H54 (cell line): ENCODE data around the gene CAMK2N1.

Experiments used
- DNase-seq: peaks from one replicate; pipeline ENCODE4 v3.0.0; 2011; ENCODE audit warnings: low spot score, mixed read lengths; ENCODE audit not compliant: insufficient read length
- FAIRE-seq: peaks from 3 replicates; lab custom pipeline; 2011; peaks lifted over from hg19 to GRCh38; lab: Jason Lieb, UNC
- POLR2A ChIP-seq: IDR thresholded peaks from 2 replicates; pipeline ENCODE4 v1.6.1; 2011; ENCODE audit warnings: low read depth, mild to moderate bottlenecking, low read length

Gene CAMK2N1

DNA sequence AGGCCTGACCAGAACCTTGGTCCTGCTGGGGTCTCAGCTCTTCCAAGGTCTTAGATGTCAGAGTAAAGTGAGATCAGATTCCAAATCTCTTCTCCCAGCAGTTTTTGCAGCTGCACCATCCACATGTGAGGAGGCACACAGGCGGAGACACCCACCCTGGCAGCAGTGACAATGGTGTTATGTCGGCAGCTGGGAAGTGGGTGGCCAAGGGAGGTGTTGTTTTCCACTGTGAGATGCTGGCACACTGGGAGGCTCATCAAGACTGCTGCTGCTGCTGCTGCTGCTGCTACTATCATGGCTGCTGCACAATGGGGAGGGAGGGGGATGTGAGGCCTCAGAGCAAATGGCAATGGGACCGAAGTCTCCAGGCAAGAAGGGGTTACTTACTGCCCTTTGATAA is 23.6 kb downstream of the CAMK2N1 start:
- DNase-seq (no peak), FAIRE-seq (no peak)
- no peak for TF ChIP-seq POLR2A

DNA sequence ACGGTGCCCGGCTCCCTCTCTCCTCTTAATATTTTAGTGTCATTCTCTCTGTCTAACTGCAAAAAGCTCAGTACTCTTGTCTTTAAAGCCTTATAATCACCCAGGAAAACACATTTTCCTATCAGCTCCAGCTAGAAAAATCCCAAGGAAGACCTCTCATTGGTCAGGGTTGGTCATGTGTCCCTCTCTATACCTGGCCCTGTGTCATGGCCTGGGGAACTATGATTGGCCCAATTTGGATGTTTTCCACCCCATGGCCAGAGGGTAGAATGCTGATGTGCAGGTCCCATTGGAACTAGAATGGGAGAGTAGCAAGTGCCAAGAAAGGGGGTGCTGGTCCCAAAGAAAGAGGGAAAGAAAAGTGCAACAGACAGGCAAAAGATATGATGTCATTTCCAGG is 27.3 kb downstream of the CAMK2N1 start:
- FAIRE-seq (no peak), DNase-seq (no peak)
- TF ChIP-seq POLR2A: no peak

DNA sequence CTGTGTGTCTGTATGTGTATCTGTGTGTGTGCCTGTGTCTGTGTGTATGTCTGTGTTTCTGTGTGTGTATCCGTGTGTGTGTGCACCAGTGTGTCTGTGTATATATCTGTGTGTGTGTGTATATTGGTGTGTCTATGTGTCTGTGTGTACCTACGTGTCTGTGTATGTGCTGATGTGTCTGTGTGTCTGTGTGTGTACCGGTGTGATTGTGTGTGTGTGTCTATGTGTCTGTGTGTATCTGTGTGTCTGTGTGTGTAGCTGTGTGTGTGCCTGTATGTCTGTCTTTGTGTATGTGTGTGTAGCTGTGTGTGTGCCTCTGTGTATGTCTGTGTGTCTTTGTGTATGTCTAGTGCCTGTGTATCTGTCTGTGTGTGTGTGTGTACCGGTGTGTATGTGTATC is 32.0 kb downstream of the CAMK2N1 start:
- no peak for TF ChIP-seq POLR2A
- no peak for FAIRE-seq
- DNase-seq: no peak

DNA sequence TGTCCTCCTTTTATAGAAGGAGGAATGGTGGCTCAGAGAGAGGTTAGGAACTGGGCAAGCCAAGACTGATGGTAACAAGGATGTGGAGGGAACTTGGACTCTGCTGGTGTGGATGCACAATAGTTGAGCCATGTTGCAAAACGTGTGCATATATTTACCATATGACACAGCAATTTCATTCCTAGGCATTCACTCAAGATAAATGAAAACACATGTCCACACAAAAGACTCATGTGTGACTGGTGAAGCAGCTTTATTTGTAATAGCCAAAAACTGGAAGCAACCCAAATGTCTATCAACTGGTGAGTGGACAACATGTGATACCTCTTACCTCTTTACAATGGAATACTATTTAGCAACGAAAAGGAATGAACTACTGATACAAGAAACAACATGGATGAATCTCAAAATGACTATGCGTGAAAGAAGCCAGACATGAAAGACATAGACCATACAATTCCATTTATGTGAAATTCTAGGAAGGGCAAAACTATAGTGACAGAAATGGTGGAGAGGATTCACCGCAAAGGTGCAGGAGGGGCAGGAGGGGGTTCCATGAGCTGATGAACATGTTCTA is 36.2 kb downstream of the CAMK2N1 start:
- DNase-seq (no peak), FAIRE-seq (no peak)
- TF ChIP-seq POLR2A: no peak

DNA sequence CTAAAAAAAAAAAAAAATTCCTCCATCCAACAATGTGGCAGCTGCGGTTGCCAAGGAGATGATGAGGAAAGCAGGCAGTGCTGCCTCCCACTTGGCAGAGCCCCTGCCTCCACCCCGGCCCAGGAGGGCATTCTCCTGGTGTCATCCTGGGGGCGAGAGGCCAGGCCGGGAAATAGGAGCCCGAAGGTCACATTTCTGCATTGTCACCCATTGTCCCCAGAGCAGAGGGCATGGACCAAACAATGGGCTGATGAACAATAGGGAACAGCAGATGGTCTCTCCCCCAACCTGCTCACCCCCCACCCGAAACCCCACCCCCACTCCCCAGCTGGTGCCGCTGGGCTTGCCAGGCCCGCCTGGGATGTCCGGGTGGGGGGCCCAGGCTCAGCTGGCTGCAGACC is 37.3 kb downstream of the CAMK2N1 start:
- no peak for TF ChIP-seq POLR2A
- FAIRE-seq: no peak
- no peak for DNase-seq

DNA sequence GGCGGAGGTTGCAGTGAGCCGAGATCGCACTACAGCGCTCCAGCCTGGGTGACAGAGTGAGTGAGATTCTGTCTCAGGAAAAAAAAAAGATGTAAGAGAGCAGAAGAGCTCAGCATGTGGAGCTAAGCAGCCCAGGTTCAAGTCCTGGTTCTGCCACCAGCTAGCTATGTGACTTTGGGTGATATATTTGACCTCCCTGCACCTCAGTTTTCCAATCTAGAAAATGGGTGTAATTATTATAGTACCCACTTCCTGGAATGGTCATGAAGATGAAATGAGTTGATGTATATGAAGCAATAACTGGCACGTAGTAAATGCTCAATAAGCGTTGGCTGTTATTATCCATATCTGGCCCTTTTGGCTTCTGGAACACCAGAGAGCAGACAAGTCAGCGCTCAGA is 38.2 kb downstream of the CAMK2N1 start:
- TF ChIP-seq POLR2A: no peak
- DNase-seq (no peak), FAIRE-seq (no peak)

DNA sequence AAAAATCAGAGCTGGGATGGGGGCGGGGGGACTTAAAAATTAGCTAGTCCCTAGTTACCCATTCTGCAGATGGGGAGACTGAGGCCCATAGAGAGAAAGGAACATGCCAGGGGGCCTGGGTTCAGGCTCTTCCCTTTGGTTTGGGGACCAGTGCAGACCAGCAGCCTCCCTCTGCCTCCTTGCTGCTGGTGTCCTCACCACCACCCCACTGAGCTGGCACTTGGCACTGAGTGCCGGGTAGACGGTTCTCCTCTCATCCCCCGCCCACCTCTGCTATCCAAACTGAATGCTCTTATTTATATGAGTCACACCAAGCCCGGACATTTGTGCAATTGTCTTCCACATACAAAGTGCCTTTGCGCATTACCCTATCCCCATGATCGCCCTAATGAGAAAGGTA is 39.2 kb downstream of the CAMK2N1 start:
- DNase-seq (no peak), FAIRE-seq (no peak)
- TF ChIP-seq POLR2A: no peak

DNA sequence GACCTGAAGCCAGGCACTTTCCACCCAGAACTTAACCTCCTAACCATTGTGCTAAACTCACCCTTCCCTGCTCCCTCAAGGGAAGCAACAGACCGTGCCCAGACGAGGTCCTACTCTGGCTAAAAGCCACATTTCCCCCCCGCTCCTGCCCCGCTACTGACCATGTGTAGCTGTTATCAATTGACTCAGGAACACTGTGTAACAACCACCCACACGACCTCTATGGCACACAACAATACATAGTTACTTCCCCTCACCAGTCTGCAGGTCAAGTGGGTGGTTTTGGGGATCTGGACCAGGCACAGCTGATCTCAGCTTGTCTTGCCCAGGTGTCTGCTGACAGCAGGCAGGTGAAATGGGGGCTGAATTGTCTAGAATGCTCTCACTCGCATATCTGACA is 40.1 kb downstream of the CAMK2N1 start:
- DNase-seq: no peak
- no peak for TF ChIP-seq POLR2A
- FAIRE-seq: no peak

DNA sequence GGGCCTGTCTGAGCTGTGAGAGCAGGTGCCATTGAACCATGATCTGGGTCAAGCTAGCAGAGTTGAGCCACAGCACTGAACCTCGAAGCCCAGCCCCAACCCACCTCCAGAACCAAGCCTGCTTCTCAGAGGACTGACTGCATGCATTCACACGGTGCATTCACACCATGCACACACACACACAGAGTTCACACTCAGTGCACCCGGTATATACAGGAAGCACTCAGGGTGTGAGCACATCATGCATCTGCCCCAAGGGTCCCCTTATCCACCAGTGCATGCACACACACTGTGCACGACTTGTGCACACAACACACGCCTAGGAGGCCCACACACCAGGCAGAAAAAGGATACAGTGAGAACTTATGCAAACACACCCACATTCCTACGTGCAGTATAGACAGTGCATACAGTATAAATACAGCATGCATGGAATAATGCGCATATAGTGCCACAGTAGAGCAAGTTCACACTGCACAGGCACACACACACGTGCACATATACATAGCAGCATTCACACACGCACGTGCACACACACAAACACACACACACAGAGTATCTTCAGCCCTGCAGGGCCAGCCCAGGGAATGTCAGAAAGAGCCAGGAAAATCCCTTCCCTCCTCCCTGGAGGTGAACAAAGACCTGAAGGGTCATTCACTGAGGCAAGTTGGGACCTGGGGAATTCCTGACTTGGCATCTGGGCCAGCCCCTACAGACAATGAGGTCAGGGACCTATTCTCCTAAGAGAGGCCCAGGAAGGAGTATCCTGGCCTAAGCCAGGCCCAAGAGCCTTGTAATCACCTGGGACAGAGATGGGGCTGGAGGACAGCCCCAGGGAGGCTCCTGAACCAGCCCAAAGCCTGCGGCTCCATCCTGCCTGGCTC is 42.1 kb downstream of the CAMK2N1 start:
- no peak for FAIRE-seq
- DNase-seq: no peak
- no peak for TF ChIP-seq POLR2A

DNA sequence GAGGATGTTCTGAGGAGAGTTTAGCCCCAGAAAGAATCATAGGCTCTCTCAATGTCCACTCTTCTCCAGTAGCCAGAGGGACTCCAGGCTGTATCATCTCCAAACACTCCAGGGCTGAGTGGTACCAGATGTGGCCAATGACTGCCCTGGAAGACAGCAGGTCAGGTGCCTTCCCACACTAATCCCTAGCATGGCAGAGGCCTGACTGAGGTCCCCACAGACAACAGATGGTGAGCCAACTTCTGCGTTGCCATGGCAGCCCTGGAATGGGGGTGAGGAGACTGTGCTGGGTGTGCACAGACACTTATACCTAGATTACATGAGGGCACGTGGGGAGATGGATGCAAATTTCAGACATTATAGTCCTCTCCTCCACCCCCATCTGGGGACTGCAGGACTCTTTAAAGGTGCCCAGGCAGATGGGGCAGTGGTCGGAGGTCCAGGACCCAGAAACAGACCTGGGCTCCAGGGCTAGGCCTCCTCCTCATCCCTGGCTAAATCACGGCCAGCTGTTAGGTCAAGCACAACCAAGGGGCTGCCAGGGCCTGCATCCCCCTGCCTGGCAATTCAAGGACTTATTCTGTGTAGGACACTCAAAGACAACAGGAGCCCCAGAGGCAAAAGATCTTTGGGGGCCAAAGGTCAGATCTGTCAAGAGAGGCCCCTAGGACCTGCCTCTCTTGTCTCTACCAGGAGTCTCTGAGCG is 42.9 kb downstream of the CAMK2N1 start:
- TF ChIP-seq POLR2A: no peak
- DNase-seq: no peak
- FAIRE-seq: no peak

DNA sequence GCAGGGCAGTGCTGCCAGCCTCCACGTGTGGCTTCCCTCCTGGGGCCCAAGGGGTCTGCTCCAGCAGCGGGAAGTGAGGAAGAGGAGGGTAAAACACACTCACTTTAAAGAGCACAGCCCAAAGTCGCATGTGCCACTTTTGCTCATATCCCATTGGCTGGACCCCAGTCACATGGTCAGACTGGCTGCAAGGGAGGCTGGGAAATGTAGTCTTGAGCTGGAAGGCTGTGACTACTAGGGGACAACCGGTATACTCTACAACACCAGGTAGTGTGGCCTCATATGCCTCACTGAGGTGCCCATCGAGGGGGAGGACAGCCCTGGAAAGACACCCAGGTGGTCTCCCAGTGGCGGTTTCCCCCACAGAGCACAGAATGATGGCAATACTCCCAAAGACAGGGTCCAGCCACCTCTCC is 45.2 kb downstream of the CAMK2N1 start:
- FAIRE-seq: peak; percentile 69
- TF ChIP-seq POLR2A: no peak
- DNase-seq: peak; percentile 61

DNA sequence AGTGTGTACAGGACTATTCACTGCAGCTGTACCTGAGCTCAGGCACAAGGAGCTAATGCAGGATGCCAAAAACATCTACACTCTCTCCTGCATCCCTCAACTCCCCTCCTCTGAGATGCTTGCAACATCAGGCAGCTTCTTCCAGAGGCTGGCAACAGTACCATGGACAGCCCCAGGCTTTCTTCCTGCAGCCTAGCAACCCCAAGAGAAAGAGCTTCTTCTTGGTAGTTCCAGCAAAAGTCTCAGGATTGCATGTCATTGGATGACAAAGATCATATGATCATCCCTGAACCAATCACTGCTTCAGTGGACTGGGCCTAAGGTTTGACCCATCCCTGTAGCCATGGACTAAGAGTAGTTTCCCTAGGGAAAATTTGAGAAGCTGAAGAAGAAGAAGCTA is 46.7 kb downstream of the CAMK2N1 start:
- TF ChIP-seq POLR2A: no peak
- no peak for FAIRE-seq
- no peak for DNase-seq

DNA sequence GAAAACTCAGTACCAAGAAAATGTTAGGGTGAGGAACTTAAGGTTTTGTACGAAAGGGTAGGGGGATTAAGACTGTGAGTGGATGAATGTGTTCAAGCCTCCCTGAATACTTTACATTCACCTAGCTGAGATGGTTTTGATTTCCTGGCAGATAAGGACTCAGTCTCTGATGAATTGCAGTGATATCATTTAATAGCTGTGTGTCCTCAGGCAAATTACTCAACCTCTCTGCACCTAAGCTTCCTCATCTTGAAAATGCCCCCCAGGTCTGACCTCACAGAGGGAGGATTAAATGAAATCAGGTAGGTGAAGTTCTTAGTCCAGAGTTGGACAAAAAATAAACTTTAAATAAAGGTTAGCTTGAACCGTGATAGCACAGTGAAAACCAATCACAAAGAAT is 48.4 kb downstream of the CAMK2N1 start:
- no peak for TF ChIP-seq POLR2A
- no peak for FAIRE-seq
- no peak for DNase-seq

DNA sequence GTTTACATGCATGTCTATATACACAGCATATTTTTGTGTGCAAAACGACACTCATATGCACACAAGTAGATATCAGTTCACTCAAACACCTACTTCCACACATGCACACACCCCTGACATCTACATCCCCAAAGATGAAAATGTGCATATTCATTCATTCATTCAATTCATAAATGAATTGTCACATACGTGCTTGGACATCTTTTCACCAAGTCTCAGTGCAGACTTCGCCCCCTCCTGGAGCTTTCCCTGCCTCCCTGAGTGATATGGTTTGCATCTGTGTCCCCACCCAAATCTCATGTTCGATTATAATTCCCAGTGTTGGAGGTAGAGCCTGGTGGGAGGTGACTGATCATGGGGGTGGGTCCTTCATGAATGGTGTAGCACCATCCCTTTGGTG is 53.1 kb downstream of the CAMK2N1 start:
- FAIRE-seq (no peak), DNase-seq (no peak)
- no peak for TF ChIP-seq POLR2A
